Sigmoid colon (tissue), 4 donors: ENCODE results near the gene PCDHA1.
"Not testable (repeated sequence)": the region's sequence is repeated elsewhere in the genome, so short reads cannot be mapped to it uniquely, and the experiment has no call there.

ENCODE experiments used
- CTCF ChIP-seq, 4 experiments: fragments of 450-650 bp in 3 of 4; fragments of 200-600 bp in 1 of 4; IDR thresholded peaks; one replicate each; pipeline ENCODE4 v1.5.1; 2016 to 2019; ENCODE audit warnings: antibody characterized with exemption in 4 of 4, mild to moderate bottlenecking in 3 of 4, moderate library complexity in 2 of 4
- POLR2AphosphoS5 ChIP-seq, 4 donors: sonication (generic); formaldehyde crosslinking; IDR thresholded peaks; one replicate each; pipeline ENCODE4 v1.6.1; 2017; ENCODE audit warnings: antibody characterized with exemption in 4 of 4

GRCh38 chr5:140834439-140835008, 48.6 kb downstream of the PCDHA1 start:
- TF ChIP-seq POLR2AphosphoS5, CTCF (IDR thresholded peaks at IDR 0.05): not testable (repeated sequence)
